WTC11 (cell line): Measurements from ENCODE around the gene TMEM154.

ENCODE experiments used
- CREB1 ChIP-seq: sonication (generic); formaldehyde crosslinking; IDR thresholded peaks from 2 replicates; pipeline ENCODE4 v1.8.0; 2023; ENCODE audit warnings: mild to moderate bottlenecking, missing genetic modification reagents
- CREM ChIP-seq: sonication (generic); formaldehyde crosslinking; IDR thresholded peaks from 2 replicates; pipeline ENCODE4 v1.8.1; 2022; ENCODE audit warnings: mild to moderate bottlenecking, missing genetic modification reagents, moderate library complexity
- CTCF ChIP-seq: fragments of 200-600 bp; IDR thresholded peaks from 2 replicates; pipeline ENCODE4 v1.8.0; 2022; ENCODE audit warnings: antibody characterized with exemption
- ETV6 ChIP-seq: sonication (generic); formaldehyde crosslinking; IDR thresholded peaks from 2 replicates; pipeline ENCODE4 v1.8.1; 2022; ENCODE audit warnings: mild to moderate bottlenecking, missing genetic modification reagents
- MAX ChIP-seq: sonication (generic); formaldehyde crosslinking; IDR thresholded peaks from 2 replicates; pipeline ENCODE4 v1.8.0; 2022; ENCODE audit warnings: mild to moderate bottlenecking, missing genetic modification reagents
- MYBL2 ChIP-seq: sonication (generic); formaldehyde crosslinking; IDR thresholded peaks from 2 replicates; pipeline ENCODE4 v1.8.1; 2023; ENCODE audit warnings: mild to moderate bottlenecking, moderate library complexity, missing genetic modification reagents
- RORB ChIP-seq: fragments of 250-450 bp; sonication (Bioruptor Pico); IDR thresholded peaks from 2 replicates; pipeline ENCODE4 v1.9.0; 2021; ENCODE audit warnings: mild to moderate bottlenecking
- TP53 ChIP-seq: sonication (generic); formaldehyde crosslinking; IDR thresholded peaks from 2 replicates; pipeline ENCODE4 v1.8.1; 2023; ENCODE audit warnings: mild to moderate bottlenecking, missing genetic modification reagents
- USF1 ChIP-seq: sonication (generic); formaldehyde crosslinking; IDR thresholded peaks from 2 replicates; pipeline ENCODE4 v1.8.0; 2022; ENCODE audit warnings: mild to moderate bottlenecking, missing genetic modification reagents
- ZNF416 ChIP-seq: fragments of 250-450 bp; sonication (Bioruptor Pico); IDR thresholded peaks from 2 replicates; pipeline ENCODE4 v1.9.0; 2021; ENCODE audit warnings: mild to moderate bottlenecking, inconsistent platforms

DNA sequence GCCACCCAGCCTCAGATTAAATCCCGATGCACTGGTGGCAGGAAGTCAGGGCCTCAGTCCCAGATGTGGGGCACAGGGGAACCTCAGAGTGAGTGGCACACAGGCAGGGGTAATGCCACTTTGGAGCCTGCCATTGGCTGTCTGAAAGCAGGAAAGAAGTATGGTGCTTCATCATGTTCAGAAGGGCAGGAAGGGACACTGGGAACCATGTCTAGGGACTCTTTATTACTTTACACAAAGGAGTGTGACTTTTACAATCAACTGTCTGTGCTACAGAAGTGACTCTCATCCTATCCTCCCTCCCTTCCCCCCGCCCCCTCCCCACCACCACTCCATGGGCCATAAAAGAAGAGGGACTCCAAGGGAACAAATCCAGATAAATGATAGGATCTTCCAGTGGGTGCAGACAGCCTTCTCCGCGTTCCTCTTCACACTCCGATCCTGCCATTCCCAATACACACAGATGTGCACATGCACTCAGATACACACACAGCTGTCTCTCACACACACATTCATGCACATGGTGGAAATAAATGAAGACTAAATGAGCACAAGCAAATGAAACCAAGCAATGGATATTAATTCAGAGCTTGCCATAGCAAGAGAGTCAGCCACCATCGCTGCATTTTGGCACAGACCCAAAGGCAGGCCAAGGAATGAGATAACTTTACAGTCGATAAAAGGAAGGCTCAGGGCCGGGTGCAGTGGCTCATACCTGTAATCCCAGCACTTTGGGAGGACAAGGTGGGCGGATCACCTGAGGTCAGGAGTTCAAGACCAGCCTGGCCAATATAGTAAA is 2.5 kb upstream of the TMEM154 start:
- TF ChIP-seq MAX (CRISPR knock-in tag) (no peak), CTCF (no peak), MYBL2 (no peak), CREM (CRISPR knock-in tag) (no peak), TP53 (CRISPR knock-in tag) (no peak), RORB (CRISPR knock-in tag) (no peak), ETV6 (CRISPR knock-in tag) (no peak), USF1 (CRISPR knock-in tag) (no peak), ZNF416 (CRISPR knock-in tag) (no peak), CREB1 (CRISPR knock-in tag) (no peak)
